Neural progenitor cell (in vitro differentiated cells): ENCODE results near the gene FBXL5. TPM values are rescaled to one million over a fixed set of nuclear protein-coding genes. Genes with fewer than 3 reads are reported as not detected.

Experiments
- DNase-seq: peaks from one replicate; pipeline ENCODE4 v3.0.0-alpha.2; 2016; ENCODE audit warnings: low spot score
- H2AFZ ChIP-seq: fragments of 200-600 bp; sonication (generic); replicated peaks from 2 replicates; pipeline ENCODE4 v1.6.1; 2016; ENCODE audit warnings: antibody characterized with exemption
- H3F3A ChIP-seq: fragments of 200-600 bp; sonication (generic); 2 replicates; pipeline ENCODE4 v1.6.1; 2016; ENCODE audit warnings: antibody characterized with exemption, low read depth
- H3K27ac ChIP-seq: fragments of 200-600 bp; sonication (generic); 2 replicates; pipeline ENCODE4 v1.5.1; 2016; ENCODE audit warnings: mild to moderate bottlenecking
- H3K27me3 ChIP-seq: fragments of 200-600 bp; sonication (generic); 2 replicates; pipeline ENCODE4 v1.6.1; 2016; ENCODE audit warnings: mild to moderate bottlenecking, moderate library complexity
- H3K36me3 ChIP-seq: fragments of 200-600 bp; sonication (generic); 2 replicates; pipeline ENCODE4 v1.5.1; 2016
- H3K4me1 ChIP-seq: fragments of 200-600 bp; sonication (generic); 2 replicates; pipeline ENCODE4 v1.6.1; 2016; ENCODE audit warnings: mixed run types
- H3K4me2 ChIP-seq: fragments of 200-600 bp; sonication (generic); 2 replicates; pipeline ENCODE4 v1.6.1; 2016
- H3K4me3 ChIP-seq: fragments of 200-600 bp; sonication (generic); 2 replicates; pipeline ENCODE4 v1.5.1; 2016
- H3K79me2 ChIP-seq: fragments of 200-600 bp; sonication (generic); 2 replicates; pipeline ENCODE4 v1.6.1; 2016; ENCODE audit warnings: low read depth
- H3K9ac ChIP-seq: fragments of 200-600 bp; sonication (generic); 2 replicates; pipeline ENCODE4 v1.6.1; 2016
- H3K9me3 ChIP-seq: fragments of 200-600 bp; sonication (generic); 2 replicates; pipeline ENCODE4 v1.5.1; 2016; ENCODE audit warnings: low read depth
- H4K20me1 ChIP-seq: fragments of 200-600 bp; sonication (generic); 2 replicates; pipeline ENCODE4 v1.6.1; 2016; ENCODE audit warnings: low read depth
- H3K27ac Mint-ChIP-seq: 3 replicates; pipeline ENCODE4 v1.8.0; 2021; ENCODE audit warnings: mixed read lengths
- H3K27me3 Mint-ChIP-seq: 2 replicates; pipeline ENCODE4 v1.8.0; 2022; ENCODE audit warnings: low read depth, mild to moderate bottlenecking, inconsistent platforms, moderate library complexity, mixed read lengths; ENCODE audit not compliant: insufficient read depth
- H3K36me3 Mint-ChIP-seq: 3 replicates; pipeline ENCODE4 v1.8.0; 2021; ENCODE audit warnings: mixed read lengths
- H3K4me1 Mint-ChIP-seq: 3 replicates; pipeline ENCODE4 v1.8.0; 2021; ENCODE audit warnings: mixed read lengths
- H3K4me3 Mint-ChIP-seq: 3 replicates; pipeline ENCODE4 v1.8.0; 2021; ENCODE audit warnings: mild to moderate bottlenecking, moderate library complexity, mixed read lengths
- H3K9me3 Mint-ChIP-seq: 3 replicates; pipeline ENCODE4 v1.8.0; 2020; ENCODE audit warnings: mixed read lengths
- EZH2 ChIP-seq: fragments of 200-600 bp; sonication (generic); IDR thresholded peaks from 2 replicates; pipeline ENCODE4 v1.6.1; 2017; ENCODE audit warnings: antibody characterized with exemption, mild to moderate bottlenecking, moderate library complexity
- EZH2phosphoT487 ChIP-seq: fragments of 200-600 bp; sonication (generic); IDR thresholded peaks from 2 replicates; pipeline ENCODE4 v1.6.1; 2017; ENCODE audit warnings: antibody characterized with exemption
- total RNA-seq: library from RNA; depleted of rRNA; stranded (reverse); fragments of >200 nt; gene quantifications from 2 replicates; pipeline ENCODE4 v1.2.3, GENCODE V29; 2015; ENCODE audit warnings: low replicate concordance
- TF ChIP-seq, protein P1 (sequence below): fragments of 200-600 bp; sonication (generic); IDR thresholded peaks from 2 replicates; pipeline ENCODE4 v1.5.1; 2017; ENCODE audit warnings: antibody characterized with exemption, mild to moderate bottlenecking

FBXL5 gene
- total RNA-seq, 1 donor from 2014 or later = 87.9 TPM

DNA sequence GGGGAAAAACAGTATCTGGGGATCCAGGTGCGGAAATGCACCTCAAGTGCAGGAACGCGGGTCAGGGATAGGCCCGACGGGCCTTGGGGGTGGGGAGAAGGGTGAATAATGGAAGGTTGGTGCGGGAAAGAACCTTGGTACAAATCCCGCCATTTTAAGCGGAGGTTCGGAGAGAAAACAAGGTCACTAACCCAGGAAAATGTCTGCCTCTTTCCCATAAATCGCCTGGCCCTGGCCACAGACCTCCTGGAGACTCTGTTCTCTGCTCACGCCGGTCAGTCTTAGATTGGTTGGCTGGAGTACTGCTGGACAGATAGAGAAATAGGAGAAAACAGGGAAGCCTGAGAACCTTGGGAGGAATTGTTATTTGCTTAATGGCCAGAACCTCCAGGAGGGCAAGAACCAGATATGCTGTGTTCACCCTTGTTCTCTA, 897 bp upstream of the FBXL5 start:
- H3K4me3 ChIP-seq = peak overlapping the region; percentile 93
- TF ChIP-seq EZH2phosphoT487 (no peak), EZH2 (no peak)
- TF ChIP-seq, protein P1, sequence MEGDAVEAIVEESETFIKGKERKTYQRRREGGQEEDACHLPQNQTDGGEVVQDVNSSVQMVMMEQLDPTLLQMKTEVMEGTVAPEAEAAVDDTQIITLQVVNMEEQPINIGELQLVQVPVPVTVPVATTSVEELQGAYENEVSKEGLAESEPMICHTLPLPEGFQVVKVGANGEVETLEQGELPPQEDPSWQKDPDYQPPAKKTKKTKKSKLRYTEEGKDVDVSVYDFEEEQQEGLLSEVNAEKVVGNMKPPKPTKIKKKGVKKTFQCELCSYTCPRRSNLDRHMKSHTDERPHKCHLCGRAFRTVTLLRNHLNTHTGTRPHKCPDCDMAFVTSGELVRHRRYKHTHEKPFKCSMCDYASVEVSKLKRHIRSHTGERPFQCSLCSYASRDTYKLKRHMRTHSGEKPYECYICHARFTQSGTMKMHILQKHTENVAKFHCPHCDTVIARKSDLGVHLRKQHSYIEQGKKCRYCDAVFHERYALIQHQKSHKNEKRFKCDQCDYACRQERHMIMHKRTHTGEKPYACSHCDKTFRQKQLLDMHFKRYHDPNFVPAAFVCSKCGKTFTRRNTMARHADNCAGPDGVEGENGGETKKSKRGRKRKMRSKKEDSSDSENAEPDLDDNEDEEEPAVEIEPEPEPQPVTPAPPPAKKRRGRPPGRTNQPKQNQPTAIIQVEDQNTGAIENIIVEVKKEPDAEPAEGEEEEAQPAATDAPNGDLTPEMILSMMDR = no peak
- H3K4me2 ChIP-seq = peak overlapping the region; percentile 75
- H3K9ac ChIP-seq = peak overlapping the region; percentile 55
- H3F3A ChIP-seq = peaks cover 34% of the 10 kb centered on the region
- peaks cover 35% of the 10 kb centered on the region for H3K4me1 Mint-ChIP-seq
- peaks cover 10% of the 10 kb centered on the region for H4K20me1 ChIP-seq
- no peaks in the 10 kb centered on the region for H3K27me3 ChIP-seq
- peaks cover 19% of the 10 kb centered on the region for H3K4me1 ChIP-seq
- peak overlapping the region; percentile 99 for H2AFZ ChIP-seq
- H3K4me3 Mint-ChIP-seq = peak overlapping the region; percentile 92
- H3K27ac ChIP-seq = peak overlapping the region; percentile 96
- no peaks in the 10 kb centered on the region for H3K9me3 Mint-ChIP-seq
- peak; percentile 13 for DNase-seq
- peaks cover 5% of the 10 kb centered on the region for H3K27me3 Mint-ChIP-seq
- peak overlapping the region; percentile 95 for H3K27ac Mint-ChIP-seq
- H3K79me2 ChIP-seq = peaks cover 37% of the 10 kb centered on the region
- H3K9me3 ChIP-seq = no peaks in the 10 kb centered on the region
- no peaks in the 10 kb centered on the region for H3K36me3 ChIP-seq
- no peaks in the 10 kb centered on the region for H3K36me3 Mint-ChIP-seq

- Histone ChIP-seq H3K4me1 (peaks cover 21% of the 10 kb centered on the region), H3K27me3 (no peaks in the 10 kb centered on the region), H3K4me3 (peak overlapping the region; percentile 93), H3K27ac (peak overlapping the region; percentile 91), H4K20me1 (peaks cover 18% of the 10 kb centered on the region), H3K36me3 (no peaks in the 10 kb centered on the region), H3K79me2 (peaks cover 51% of the 10 kb centered on the region), H3K9me3 (no peaks in the 10 kb centered on the region), H3K9ac (peak overlapping the region; percentile 73), H3F3A (peaks cover 34% of the 10 kb centered on the region), H2AFZ (peak overlapping the region; percentile 87), H3K4me2 (peak overlapping the region; percentile 79)
- Mint-ChIP-seq H3K27ac (peak overlapping the region; percentile 98), H3K36me3 (peaks cover 7% of the 10 kb centered on the region), H3K4me3 (peak overlapping the region; percentile 97), H3K4me1 (peaks cover 42% of the 10 kb centered on the region), H3K9me3 (peaks cover 2% of the 10 kb centered on the region), H3K27me3 (peaks cover 2% of the 10 kb centered on the region)
- DNase-seq = peak; percentile 86
- TF ChIP-seq, protein P1 = no peak
- TF ChIP-seq EZH2 (no peak), EZH2phosphoT487 (no peak)
Measured at GRCh38 chr4:15654593-15655222, 449 bp downstream of the FBXL5 start.

DNA sequence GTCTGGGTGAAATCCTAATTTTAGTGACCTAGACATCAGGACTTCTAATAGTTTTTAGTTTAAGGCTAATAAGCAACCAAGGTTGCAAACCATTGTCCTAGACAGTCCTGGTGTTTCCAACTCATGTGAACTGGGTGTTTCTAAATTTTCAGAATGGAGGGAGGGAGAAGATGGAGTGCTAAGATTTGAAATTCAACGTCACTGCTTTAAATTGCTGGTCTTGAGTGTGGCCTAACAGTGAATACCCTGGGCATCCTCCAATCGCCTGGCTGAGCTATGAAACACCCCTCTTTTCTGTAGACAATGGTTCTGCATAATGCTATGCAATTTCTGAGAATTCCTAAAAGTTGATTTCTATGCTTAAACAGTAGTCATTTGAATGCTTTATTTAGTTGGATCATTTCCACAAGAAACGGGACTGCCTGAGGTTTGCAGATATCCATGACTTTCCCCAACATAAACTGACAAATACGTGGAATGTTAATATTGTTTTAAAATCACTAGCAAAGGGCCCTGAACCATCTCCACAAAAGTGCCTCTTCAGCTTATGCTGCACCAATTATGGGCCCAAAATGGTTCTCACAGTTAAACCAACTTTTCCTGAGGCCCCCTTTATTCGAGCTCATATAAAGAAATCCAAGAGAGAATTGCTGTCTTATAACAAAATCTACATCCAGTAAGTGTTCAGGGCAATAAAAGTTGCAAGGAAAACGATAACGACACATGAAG, 1.1 kb downstream of the FBXL5 start:
- Histone ChIP-seq H3K36me3 (no peaks in the 10 kb centered on the region), H3K4me1 (peaks cover 23% of the 10 kb centered on the region), H3K9me3 (no peaks in the 10 kb centered on the region), H3K9ac (peak overlapping the region; percentile 73), H3K27ac (peak overlapping the region; percentile 91), H3K79me2 (peaks cover 57% of the 10 kb centered on the region), H2AFZ (peak overlapping the region; percentile 31), H3K4me2 (peak overlapping the region; percentile 79), H3F3A (peaks cover 34% of the 10 kb centered on the region), H4K20me1 (peaks cover 18% of the 10 kb centered on the region), H3K27me3 (no peaks in the 10 kb centered on the region), H3K4me3 (peak overlapping the region; percentile 93)
- H3K27me3 Mint-ChIP-seq = peaks cover 2% of the 10 kb centered on the region
- peak overlapping the region; percentile 98 for H3K27ac Mint-ChIP-seq
- TF ChIP-seq EZH2 (no peak), EZH2phosphoT487 (no peak)
- TF ChIP-seq, protein P1 = no peak
- H3K36me3 Mint-ChIP-seq = peaks cover 7% of the 10 kb centered on the region
- peaks cover 2% of the 10 kb centered on the region for H3K9me3 Mint-ChIP-seq
- peak overlapping the region; percentile 97 for H3K4me3 Mint-ChIP-seq
- peaks cover 42% of the 10 kb centered on the region for H3K4me1 Mint-ChIP-seq
- peak; percentile 16 for DNase-seq
